Thyroid gland (tissue), 4 donors: ENCODE results near the gene DNAH9. TPM values are rescaled to one million over a fixed set of nuclear protein-coding genes. Genes with fewer than 3 reads are reported as not detected.

Source experiments
- DNase-seq, 2 donors: peaks; one replicate each; pipeline ENCODE4 v3.0.0-alpha.2; 2019
- H3K27ac ChIP-seq, 3 donors: fragments of 200-600 bp; sonication (generic); 1 replicate in 2 of 3; 2 replicates in 1 of 3; pipeline ENCODE4 v1.5.1; 2016 to 2019; ENCODE audit warnings: mild to moderate bottlenecking in 1 of 3, moderate library complexity in 1 of 3
- H3K27me3 ChIP-seq: fragments of 200-600 bp; sonication (generic); one replicate; pipeline ENCODE4 v1.5.1; 2019
- H3K36me3 ChIP-seq, 2 donors: fragments of 200-600 bp; sonication (generic); one replicate each; pipeline ENCODE4 v1.5.1; 2016 to 2019
- H3K4me1 ChIP-seq, 2 donors: fragments of 200-600 bp; sonication (generic); one replicate each; pipeline ENCODE4 v1.5.1; 2017 to 2019
- H3K4me3 ChIP-seq, 3 donors: fragments of 200-600 bp; sonication (generic); replicated peaks in 1 of 3; 1 replicate in 2 of 3; 2 replicates in 1 of 3; pipeline ENCODE4 v1.5.1; 2016; ENCODE audit warnings: mild to moderate bottlenecking in 1 of 3
- H3K9me3 ChIP-seq: fragments of 200-600 bp; sonication (generic); one replicate; pipeline ENCODE4 v1.5.1; 2017
- POLR2A ChIP-seq, 2 donors: fragments of 450-650 bp; IDR thresholded peaks; one replicate each; pipeline ENCODE4 v1.6.1; 2017; ENCODE audit warnings: antibody characterized with exemption in 2 of 2, mild to moderate bottlenecking in 2 of 2, moderate library complexity in 1 of 2
- WGBS, 2 donors: methylation state at CpG; one replicate each; pipeline ENCODE4 v1.1.5; 2017; 5-methylcytosine and 5-hydroxymethylcytosine counted together
- intact Hi-C: fragments of 100-400 bp; cut with DNase I; formaldehyde crosslinking; loops from one replicate; pipeline ENCODE4 v1.15.1; 2023
- total RNA-seq, 4 donors: library from RNA; depleted of rRNA; stranded (reverse); fragments of >200 nt; gene quantifications; one replicate each; pipeline ENCODE4 v1.2.3, GENCODE V29; 2016
- TF ChIP-seq, protein P1 (sequence below), 6 experiments: fragments of 200-600 bp in 3 of 6; fragments of 450-650 bp in 3 of 6; sonication (generic) in 3 of 6; IDR thresholded peaks; one replicate each; pipeline ENCODE4 v1.5.1; 2016 to 2019; ENCODE audit warnings: antibody characterized with exemption in 6 of 6, mild to moderate bottlenecking in 2 of 6, inconsistent platforms in 1 of 6, moderate library complexity in 1 of 6

Gene DNAH9
- total RNA-seq, 4 donors from 2014 or later = under 0.01 to 4.3 (median 2.3) TPM

GRCh38 chr17:11719203-11719602 lies 120.9 kb downstream of the DNAH9 start:
- 91 to 93% methylated on average over 7 to 10 of the region's 11 CpGs for WGBS, 2 donors
- TF ChIP-seq POLR2A (IDR thresholded peaks at IDR 0.05) = no peak
- TF ChIP-seq, protein P1, sequence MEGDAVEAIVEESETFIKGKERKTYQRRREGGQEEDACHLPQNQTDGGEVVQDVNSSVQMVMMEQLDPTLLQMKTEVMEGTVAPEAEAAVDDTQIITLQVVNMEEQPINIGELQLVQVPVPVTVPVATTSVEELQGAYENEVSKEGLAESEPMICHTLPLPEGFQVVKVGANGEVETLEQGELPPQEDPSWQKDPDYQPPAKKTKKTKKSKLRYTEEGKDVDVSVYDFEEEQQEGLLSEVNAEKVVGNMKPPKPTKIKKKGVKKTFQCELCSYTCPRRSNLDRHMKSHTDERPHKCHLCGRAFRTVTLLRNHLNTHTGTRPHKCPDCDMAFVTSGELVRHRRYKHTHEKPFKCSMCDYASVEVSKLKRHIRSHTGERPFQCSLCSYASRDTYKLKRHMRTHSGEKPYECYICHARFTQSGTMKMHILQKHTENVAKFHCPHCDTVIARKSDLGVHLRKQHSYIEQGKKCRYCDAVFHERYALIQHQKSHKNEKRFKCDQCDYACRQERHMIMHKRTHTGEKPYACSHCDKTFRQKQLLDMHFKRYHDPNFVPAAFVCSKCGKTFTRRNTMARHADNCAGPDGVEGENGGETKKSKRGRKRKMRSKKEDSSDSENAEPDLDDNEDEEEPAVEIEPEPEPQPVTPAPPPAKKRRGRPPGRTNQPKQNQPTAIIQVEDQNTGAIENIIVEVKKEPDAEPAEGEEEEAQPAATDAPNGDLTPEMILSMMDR (IDR thresholded peaks at IDR 0.05) = no peak
- Histone ChIP-seq H3K9me3 (no peaks in the 10 kb centered on the region), H3K27ac (no peak overlapping the region), H3K4me3 (no peak overlapping the region), H3K36me3 (no peaks in the 10 kb centered on the region), H3K4me1 (no peaks in the 10 kb centered on the region), H3K27me3 (no peaks in the 10 kb centered on the region)
- intact Hi-C loops = no loop called here
- DNase-seq = no peak

GRCh38 chr17:11719856-11720255 lies 121.6 kb downstream of the DNAH9 start:
- TF ChIP-seq, protein P1 (IDR thresholded peaks at IDR 0.05) = no peak
- no peak for TF ChIP-seq POLR2A (IDR thresholded peaks at IDR 0.05)
- WGBS, 2 donors = 37 to 51% methylated on average over 6 of the region's 6 CpGs
- Histone ChIP-seq H3K4me3 (no peak overlapping the region), H3K27me3 (no peaks in the 10 kb centered on the region), H3K9me3 (no peaks in the 10 kb centered on the region), H3K27ac (no peak overlapping the region), H3K4me1 (no peaks in the 10 kb centered on the region), H3K36me3 (no peaks in the 10 kb centered on the region)
- no peak for DNase-seq
- intact Hi-C loops = no loop called here

GRCh38 chr17:11720816-11721215 lies 122.5 kb downstream of the DNAH9 start:
- TF ChIP-seq POLR2A (IDR thresholded peaks at IDR 0.05) = no peak
- TF ChIP-seq, protein P1 (IDR thresholded peaks at IDR 0.05) = no peak
- Histone ChIP-seq H3K36me3 (no peaks in the 10 kb centered on the region), H3K4me1 (no peaks in the 10 kb centered on the region), H3K4me3 (no peak overlapping the region), H3K27ac (no peak overlapping the region), H3K9me3 (no peaks in the 10 kb centered on the region), H3K27me3 (no peaks in the 10 kb centered on the region)
- 53% methylated on average over 2 of the region's 2 CpGs for WGBS, 2 donors
- intact Hi-C loops = no loop called here
- DNase-seq = no peak

DNA sequence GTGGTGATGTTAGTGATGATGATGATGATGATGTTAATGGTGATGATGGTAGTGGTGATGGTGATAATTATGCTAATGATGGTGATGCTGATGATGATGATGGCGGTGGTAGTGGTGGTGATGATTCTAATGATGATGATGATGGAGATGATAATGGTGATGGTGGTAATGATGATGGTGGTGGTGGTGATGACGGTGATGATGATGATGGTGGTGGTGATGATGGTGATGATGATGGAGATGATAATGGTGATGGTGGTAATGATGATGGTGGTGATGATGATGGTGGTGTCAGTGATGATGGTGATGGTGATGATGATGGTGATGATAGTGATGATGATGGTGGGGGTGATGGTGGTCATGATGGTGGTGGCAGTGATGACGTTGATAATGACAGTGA lies 132.5 kb downstream of the DNAH9 start:
- Histone ChIP-seq H3K9me3 (no peaks in the 10 kb centered on the region), H3K27ac (no peak overlapping the region), H3K4me3 (no peak overlapping the region), H3K27me3 (no peaks in the 10 kb centered on the region), H3K36me3 (no peaks in the 10 kb centered on the region), H3K4me1 (no peaks in the 10 kb centered on the region)
- 96% methylated on average over 3 of the region's 3 CpGs for WGBS, 2 donors
- intact Hi-C loops = no loop called here
- no peak for DNase-seq
- TF ChIP-seq POLR2A (IDR thresholded peaks at IDR 0.05) = no peak
- TF ChIP-seq, protein P1 (IDR thresholded peaks at IDR 0.05) = no peak

DNA sequence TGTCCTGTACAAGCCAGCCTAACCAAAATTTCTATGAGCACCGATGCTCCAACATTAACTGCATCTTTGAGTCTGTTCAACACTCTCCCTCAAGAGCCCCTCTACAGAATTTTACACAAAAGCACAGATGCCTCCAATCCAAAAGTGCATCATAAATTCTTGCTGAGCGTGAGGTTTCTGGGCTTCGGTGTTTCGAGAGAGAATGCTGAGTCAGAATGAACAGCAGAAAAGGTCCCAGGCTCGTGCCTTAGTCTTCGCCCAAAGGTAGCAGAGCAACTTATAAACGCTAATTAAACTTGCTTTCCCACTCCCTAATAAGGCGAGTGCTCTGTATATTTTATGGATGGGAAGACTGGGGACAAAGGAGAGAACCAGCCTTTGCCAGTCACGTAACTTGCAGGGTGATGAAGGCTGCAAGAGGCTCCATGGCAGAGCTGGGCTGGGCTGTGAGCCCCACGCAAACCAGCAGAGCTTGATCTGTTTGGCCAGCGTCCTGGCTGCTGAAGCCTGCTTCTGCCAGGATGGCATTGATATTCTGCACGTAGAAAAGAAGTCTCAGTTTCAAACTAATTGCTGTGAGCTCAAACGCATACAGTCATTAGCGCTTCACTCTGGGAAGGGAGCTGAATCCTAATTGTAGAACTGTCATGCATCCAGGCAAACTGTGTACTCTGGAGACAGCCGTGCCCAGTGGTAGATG lies 138.5 kb downstream of the DNAH9 start:
- intact Hi-C loops = no loop called here
- DNase-seq = no peak
- TF ChIP-seq POLR2A (IDR thresholded peaks at IDR 0.05) = no peak
- TF ChIP-seq, protein P1 (IDR thresholded peaks at IDR 0.05) = no peak
- no peaks in the 10 kb centered on the region for H3K4me1 ChIP-seq
- H3K4me3 ChIP-seq = no peak overlapping the region
- no peaks in the 10 kb centered on the region for H3K27me3 ChIP-seq
- no peak overlapping the region for H3K27ac ChIP-seq
- no peaks in the 10 kb centered on the region for H3K36me3 ChIP-seq
- WGBS, 2 donors = 76% methylated on average over 15 of the region's 15 CpGs
- no peaks in the 10 kb centered on the region for H3K9me3 ChIP-seq
